HEK293 (cell line): ENCODE measurements around the gene CA10.

Experiments
- CTCF ChIA-PET: fragments of 350-600 bp; formaldehyde crosslinking; extraction: SDS; loops from one replicate; lab custom pipeline; 2021; ENCODE audit warnings: antibody characterized with exemption; lab: Yijun Ruan, JAX
- POLR2A ChIA-PET: fragments of 300-600 bp; formaldehyde crosslinking; extraction: SDS; loops from one replicate; lab custom pipeline; 2020; ENCODE audit warnings: antibody characterized with exemption, inconsistent platforms; lab: Yijun Ruan, JAX
- H3K27ac ChIP-seq: fragments of 200-500 bp; sonication (Bioruptor generic); 2 replicates; pipeline ENCODE4 v1.5.1; 2014; ENCODE audit warnings: low read depth, low read length, control low read depth, inconsistent platforms; ENCODE audit errors: extremely low read depth
- H3K36me3 ChIP-seq, 2 experiments: fragments of 200-500 bp in 1 of 2; sonication (Bioruptor generic) in 1 of 2; 1 replicate in 1 of 2; 2 replicates in 1 of 2; pipeline ENCODE4 v1.5.1; 2014 to 2017; ENCODE audit warnings: inconsistent platforms in 2 of 2, low read length in 2 of 2; ENCODE audit not compliant: control insufficient read depth in 2 of 2, insufficient read depth in 1 of 2
- H3K4me1 ChIP-seq: fragments of 200-500 bp; sonication (Bioruptor generic); 2 replicates; pipeline ENCODE4 v1.5.1; 2014; ENCODE audit warnings: mild to moderate bottlenecking, low read length, inconsistent platforms; ENCODE audit not compliant: control insufficient read depth, insufficient read depth
- H3K4me3 ChIP-seq: 2 replicates; pipeline ENCODE4 v1.5.1; 2011; ENCODE audit warnings: low read depth, mild to moderate bottlenecking, control low read depth, low read length, moderate library complexity
- H3K9me3 ChIP-seq: fragments of 200-500 bp; sonication (Bioruptor generic); 2 replicates; pipeline ENCODE4 v1.5.1; 2014; ENCODE audit warnings: low read depth, low read length, inconsistent platforms; ENCODE audit not compliant: control insufficient read depth, insufficient read depth
- BCL6B ChIP-seq: fragments of 450-650 bp; formaldehyde crosslinking; IDR thresholded peaks from 2 replicates; pipeline ENCODE4 v1.5.1; 2017; ENCODE audit warnings: missing biosample characterization, missing genetic modification characterization
- KLF10 ChIP-seq: fragments of 450-650 bp; IDR thresholded peaks from 2 replicates; pipeline ENCODE4 v1.5.1; 2018; ENCODE audit warnings: missing biosample characterization, mild to moderate bottlenecking, missing genetic modification characterization
- MEIS1 ChIP-seq: sonication (generic); formaldehyde crosslinking; IDR thresholded peaks from 2 replicates; pipeline ENCODE4 v1.8.1; 2022; ENCODE audit warnings: missing genetic modification reagents, mild to moderate bottlenecking, borderline replicate concordance
- PRDM2 ChIP-seq: fragments of 450-650 bp; formaldehyde crosslinking; IDR thresholded peaks from 2 replicates; pipeline ENCODE4 v1.5.1; 2016; ENCODE audit warnings: missing biosample characterization, missing genetic modification characterization, borderline replicate concordance
- ZBTB49 ChIP-seq: fragments of 450-650 bp; formaldehyde crosslinking; IDR thresholded peaks from 2 replicates; pipeline ENCODE4 v1.5.1; 2016; ENCODE audit warnings: missing biosample characterization, missing genetic modification characterization, low read depth
- ZFP41 ChIP-seq: fragments of 450-650 bp; formaldehyde crosslinking; IDR thresholded peaks from 2 replicates; pipeline ENCODE4 v1.5.1; 2016; ENCODE audit warnings: missing biosample characterization, missing genetic modification characterization, borderline replicate concordance
- ZNF114 ChIP-seq: fragments of 450-650 bp; formaldehyde crosslinking; IDR thresholded peaks from 2 replicates; pipeline ENCODE4 v1.5.0; 2017; ENCODE audit warnings: missing biosample characterization, missing genetic modification characterization
- ZNF133 ChIP-seq: fragments of 450-650 bp; formaldehyde crosslinking; IDR thresholded peaks from 2 replicates; pipeline ENCODE4 v1.5.1; 2016; ENCODE audit warnings: missing biosample characterization, missing genetic modification characterization
- ZNF138 ChIP-seq: fragments of 450-650 bp; formaldehyde crosslinking; IDR thresholded peaks from 2 replicates; pipeline ENCODE4 v1.5.1; 2016; ENCODE audit warnings: missing biosample characterization, missing genetic modification characterization, borderline replicate concordance
- ZNF169 ChIP-seq: fragments of 450-650 bp; formaldehyde crosslinking; IDR thresholded peaks from 2 replicates; pipeline ENCODE4 v1.5.1; 2016; ENCODE audit warnings: missing biosample characterization, missing genetic modification characterization
- ZNF324 ChIP-seq: fragments of 450-650 bp; formaldehyde crosslinking; IDR thresholded peaks from 2 replicates; pipeline ENCODE4 v1.5.1; 2016; ENCODE audit warnings: missing biosample characterization, missing genetic modification characterization
- ZNF354C ChIP-seq: fragments of 450-650 bp; formaldehyde crosslinking; IDR thresholded peaks from 2 replicates; pipeline ENCODE4 v1.5.1; 2016; ENCODE audit warnings: missing biosample characterization, missing genetic modification characterization, low read depth, borderline replicate concordance
- ZNF513 ChIP-seq: fragments of 450-650 bp; IDR thresholded peaks from 2 replicates; pipeline ENCODE4 v1.5.1; 2018; ENCODE audit warnings: missing biosample characterization, missing genetic modification characterization
- ZNF645 ChIP-seq: fragments of 450-650 bp; formaldehyde crosslinking; IDR thresholded peaks from 2 replicates; pipeline ENCODE4; 2016; ENCODE audit warnings: missing biosample characterization, missing genetic modification characterization
- ZNF654 ChIP-seq: fragments of 450-650 bp; formaldehyde crosslinking; IDR thresholded peaks from 2 replicates; pipeline ENCODE4 v1.5.1; 2016; ENCODE audit warnings: low read depth, missing biosample characterization, missing genetic modification characterization
- ZNF785 ChIP-seq: fragments of 450-650 bp; formaldehyde crosslinking; IDR thresholded peaks from 2 replicates; pipeline ENCODE4 v1.5.1; 2016; ENCODE audit warnings: missing biosample characterization, missing genetic modification characterization
- TF ChIP-seq, protein P1 (sequence below): fragments of 450-650 bp; formaldehyde crosslinking; IDR thresholded peaks from 2 replicates; pipeline ENCODE4 v1.5.1; 2016; ENCODE audit warnings: missing biosample characterization, missing genetic modification characterization

CA10 gene

DNA sequence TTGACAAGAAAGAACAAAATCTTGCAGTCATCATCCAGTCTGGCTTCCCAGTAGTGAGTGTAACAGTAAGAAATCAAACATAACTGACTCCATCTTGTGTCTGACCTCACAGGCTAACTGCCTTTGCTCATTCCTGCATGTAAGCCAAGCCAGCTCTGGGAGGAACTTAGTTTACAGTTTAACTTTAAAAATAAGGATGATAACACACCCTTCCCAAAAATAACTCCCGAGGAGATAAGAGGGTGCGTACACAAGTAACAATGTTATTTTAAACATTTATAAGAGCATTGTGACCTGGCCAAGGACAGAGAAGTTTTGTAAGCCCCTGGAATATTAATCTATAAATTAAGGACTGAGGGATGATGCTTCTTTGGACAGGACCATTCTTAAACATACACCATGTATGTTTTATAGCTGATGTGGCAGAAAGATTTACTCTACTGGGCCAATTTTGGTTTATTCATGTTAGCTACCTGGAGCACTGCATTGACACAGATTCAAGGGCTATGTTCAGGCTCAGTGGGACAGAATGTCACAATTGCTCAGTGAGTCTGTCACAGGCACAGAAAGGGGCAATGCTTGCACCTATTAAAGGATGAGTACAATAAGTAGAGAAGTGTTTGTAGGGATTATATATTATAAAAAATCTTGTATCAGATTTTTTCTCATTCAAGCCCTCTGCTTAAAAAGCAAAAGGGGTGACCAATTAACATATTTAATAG is 554.1 kb downstream of the CA10 start:
- ChIA-PET CTCF (no interaction called here), POLR2A (no interaction called here)
- no peak overlapping the region for H3K27ac ChIP-seq
- H3K4me3 ChIP-seq = no peak overlapping the region
- no peaks in the 10 kb centered on the region for H3K9me3 ChIP-seq
- H3K36me3 ChIP-seq = no peaks in the 10 kb centered on the region
- TF ChIP-seq ZNF354C (tag by site-specific recombination) (no peak), ZFP41 (tag by site-specific recombination) (no peak), ZNF324 (tag by site-specific recombination) (no peak), ZBTB49 (tag by site-specific recombination) (no peak), ZNF654 (tag by site-specific recombination) (no peak), ZNF133 (tag by site-specific recombination) (no peak), KLF10 (no peak), MEIS1 (no peak)
- TF ChIP-seq, all 188 proteins: peak for 0
- no peaks in the 10 kb centered on the region for H3K4me1 ChIP-seq

GRCh38 chr17:51601622-51602261 is 556.8 kb downstream of the CA10 start:
- no peaks in the 10 kb centered on the region for H3K4me1 ChIP-seq
- TF ChIP-seq ZNF645 (no peak), ZNF513 (tag by site-specific recombination) (no peak), PRDM2 (tag by site-specific recombination) (no peak), BCL6B (no peak), ZNF114 (tag by site-specific recombination) (no peak), ZNF785 (tag by site-specific recombination) (no peak), ZNF138 (tag by site-specific recombination) (no peak), ZNF169 (tag by site-specific recombination) (no peak)
- TF ChIP-seq, protein P1, sequence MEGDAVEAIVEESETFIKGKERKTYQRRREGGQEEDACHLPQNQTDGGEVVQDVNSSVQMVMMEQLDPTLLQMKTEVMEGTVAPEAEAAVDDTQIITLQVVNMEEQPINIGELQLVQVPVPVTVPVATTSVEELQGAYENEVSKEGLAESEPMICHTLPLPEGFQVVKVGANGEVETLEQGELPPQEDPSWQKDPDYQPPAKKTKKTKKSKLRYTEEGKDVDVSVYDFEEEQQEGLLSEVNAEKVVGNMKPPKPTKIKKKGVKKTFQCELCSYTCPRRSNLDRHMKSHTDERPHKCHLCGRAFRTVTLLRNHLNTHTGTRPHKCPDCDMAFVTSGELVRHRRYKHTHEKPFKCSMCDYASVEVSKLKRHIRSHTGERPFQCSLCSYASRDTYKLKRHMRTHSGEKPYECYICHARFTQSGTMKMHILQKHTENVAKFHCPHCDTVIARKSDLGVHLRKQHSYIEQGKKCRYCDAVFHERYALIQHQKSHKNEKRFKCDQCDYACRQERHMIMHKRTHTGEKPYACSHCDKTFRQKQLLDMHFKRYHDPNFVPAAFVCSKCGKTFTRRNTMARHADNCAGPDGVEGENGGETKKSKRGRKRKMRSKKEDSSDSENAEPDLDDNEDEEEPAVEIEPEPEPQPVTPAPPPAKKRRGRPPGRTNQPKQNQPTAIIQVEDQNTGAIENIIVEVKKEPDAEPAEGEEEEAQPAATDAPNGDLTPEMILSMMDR (tag by site-specific recombination) = no peak
- H3K9me3 ChIP-seq = no peaks in the 10 kb centered on the region
- CTCF ChIA-PET = interaction anchor here (1.1 to 1.5 kb wide), 2 partner anchors 16 to 131 kb away, joined by 4 to 5 read pairs; no protein-coding TSS in a partner anchor
- no peak overlapping the region for H3K4me3 ChIP-seq
- POLR2A ChIA-PET = no interaction called here
- no peak overlapping the region for H3K27ac ChIP-seq
- no peaks in the 10 kb centered on the region for H3K36me3 ChIP-seq
